ENCODE data around the gene GFRA4. TPM values are rescaled to one million over a fixed set of nuclear protein-coding genes. Genes with fewer than 3 reads are reported as not detected.

The GFRA4 gene
- total RNA-seq, 1 experiment from 2014 or later: not detected

DNA sequence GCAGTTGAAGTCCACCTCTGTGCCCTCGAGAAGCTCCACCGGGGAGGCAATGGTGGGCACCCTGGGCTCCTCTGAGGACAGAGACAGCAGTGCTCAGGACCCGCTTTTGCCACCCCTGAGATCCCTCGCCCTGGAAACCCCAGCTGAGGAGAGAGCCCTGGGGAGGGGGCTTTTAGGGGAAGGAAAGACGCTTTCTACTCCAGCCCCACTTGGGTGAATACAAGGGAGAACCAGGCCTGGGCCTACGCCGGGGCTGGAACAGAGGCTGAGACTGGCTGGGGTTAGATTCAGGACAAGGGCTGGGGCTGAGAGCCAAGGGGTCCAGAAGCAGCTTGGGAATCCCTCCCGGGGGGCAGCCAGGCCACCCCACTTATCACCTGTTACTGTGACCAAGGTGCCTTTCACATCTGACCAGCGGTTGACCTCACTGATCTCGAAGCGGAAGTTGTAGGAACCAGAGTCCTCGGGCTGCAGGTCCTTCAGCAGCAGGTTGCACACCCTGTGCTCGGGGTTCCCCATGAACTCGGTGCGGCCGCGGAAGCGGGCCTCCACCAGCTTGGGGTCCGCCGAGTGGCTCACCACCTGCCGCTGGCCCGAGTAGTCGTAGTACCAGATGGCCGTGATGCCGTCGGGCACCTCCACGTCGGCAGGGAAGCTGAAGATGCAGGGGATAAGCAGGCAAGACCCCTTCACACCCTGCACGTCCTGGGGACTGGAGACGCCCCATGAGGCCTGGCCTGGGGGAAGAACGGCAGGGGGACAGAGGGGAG is 43.0 kb upstream of the GFRA4 start:
- Histone ChIP-seq H3K4me1 (ENCODE audit: control insufficient read depth in 1 of 2, insufficient read depth in 2 of 2, low read length in 2 of 2) (peaks cover 0 to 12% of the 10 kb centered on the region in 2 experiments; a peak in 3 of 4 replicates), H3K27ac (ENCODE audit: low read depth, low read length) (no peak overlapping the region), H3K9me3 (ENCODE audit: control insufficient read depth in 1 of 2, insufficient read depth in 1 of 2, low read depth in 1 of 2, low read length in 2 of 2) (no peaks in the 10 kb centered on the region), H3K4me3 (replicated peaks in 1 of 2; ENCODE audit: low read depth in 1 of 2, low read length in 2 of 2) (no peak overlapping the region), H2AFZ (ENCODE audit: low read depth, low read length, poor library complexity, severe bottlenecking) (no peak overlapping the region), H3K27me3 (ENCODE audit: insufficient read depth, low read length) (no peaks in the 10 kb centered on the region), H3K79me2 (ENCODE audit: insufficient read depth, low read length) (no peaks in the 10 kb centered on the region), H3K9me2 (ENCODE audit: insufficient read depth) (no peaks in the 10 kb centered on the region), H3K36me3 (ENCODE audit: control insufficient read depth in 1 of 2, insufficient read depth in 2 of 2, low read length in 2 of 2) (no peaks in the 10 kb centered on the region), H3K9ac (ENCODE audit: low read length) (no peak overlapping the region), H3K4me2 (ENCODE audit: low read length) (no peak overlapping the region), H4K20me1 (ENCODE audit: insufficient read depth) (no peaks in the 10 kb centered on the region)
- no TSS peak for BruUV-seq (replicated peaks)
- intact Hi-C loops (cut with micrococcal nuclease): no loop called here
- ChIA-PET CTCF (no interaction called here), RAD21 (ENCODE audit: low non-redundant PET in 1 of 2, low total read pairs in 2 of 2, uncharacterized antibody in 2 of 2, unreplicated experiment in 2 of 2) (no interaction called here), POLR2A (no interaction called here)
- no peak for ATAC-seq
- DNase-seq (ENCODE audit: low read depth, low spot score): no peak
- no peak for TF ChIP-seq TCF7L2 (IDR thresholded peaks at IDR 0.05; ENCODE audit: borderline replicate concordance, extremely low read depth, insufficient read depth, insufficient read length)
- no peak for TF ChIP-seq SRF (IDR thresholded peaks at IDR 0.05; ENCODE audit: low read depth)
- no peak for TF ChIP-seq EZH2 (IDR thresholded peaks at IDR 0.05)
- TF ChIP-seq YY1 (IDR thresholded peaks at IDR 0.05; ENCODE audit: extremely low read depth, insufficient replicate concordance, low read depth, low read length): no peak
- no peak for TF ChIP-seq FOSL1 (IDR thresholded peaks at IDR 0.05; ENCODE audit: low read depth)
- TF ChIP-seq, protein P1, sequence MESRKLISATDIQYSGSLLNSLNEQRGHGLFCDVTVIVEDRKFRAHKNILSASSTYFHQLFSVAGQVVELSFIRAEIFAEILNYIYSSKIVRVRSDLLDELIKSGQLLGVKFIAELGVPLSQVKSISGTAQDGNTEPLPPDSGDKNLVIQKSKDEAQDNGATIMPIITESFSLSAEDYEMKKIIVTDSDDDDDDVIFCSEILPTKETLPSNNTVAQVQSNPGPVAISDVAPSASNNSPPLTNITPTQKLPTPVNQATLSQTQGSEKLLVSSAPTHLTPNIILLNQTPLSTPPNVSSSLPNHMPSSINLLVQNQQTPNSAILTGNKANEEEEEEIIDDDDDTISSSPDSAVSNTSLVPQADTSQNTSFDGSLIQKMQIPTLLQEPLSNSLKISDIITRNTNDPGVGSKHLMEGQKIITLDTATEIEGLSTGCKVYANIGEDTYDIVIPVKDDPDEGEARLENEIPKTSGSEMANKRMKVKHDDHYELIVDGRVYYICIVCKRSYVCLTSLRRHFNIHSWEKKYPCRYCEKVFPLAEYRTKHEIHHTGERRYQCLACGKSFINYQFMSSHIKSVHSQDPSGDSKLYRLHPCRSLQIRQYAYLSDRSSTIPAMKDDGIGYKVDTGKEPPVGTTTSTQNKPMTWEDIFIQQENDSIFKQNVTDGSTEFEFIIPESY (IDR thresholded peaks at IDR 0.05; ENCODE audit: extremely low read depth, insufficient replicate concordance, low read length): no peak
- no peak for TF ChIP-seq POLR2A (IDR thresholded peaks at IDR 0.05; ENCODE audit: borderline replicate concordance, extremely low read depth, insufficient read depth, insufficient read length)
- no peak for TF ChIP-seq CEBPB (IDR thresholded peaks at IDR 0.05; ENCODE audit: low read depth)
- TF ChIP-seq, protein P2, sequence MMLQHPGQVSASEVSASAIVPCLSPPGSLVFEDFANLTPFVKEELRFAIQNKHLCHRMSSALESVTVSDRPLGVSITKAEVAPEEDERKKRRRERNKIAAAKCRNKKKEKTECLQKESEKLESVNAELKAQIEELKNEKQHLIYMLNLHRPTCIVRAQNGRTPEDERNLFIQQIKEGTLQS (IDR thresholded peaks at IDR 0.05): no peak
- TF ChIP-seq, protein P3, sequence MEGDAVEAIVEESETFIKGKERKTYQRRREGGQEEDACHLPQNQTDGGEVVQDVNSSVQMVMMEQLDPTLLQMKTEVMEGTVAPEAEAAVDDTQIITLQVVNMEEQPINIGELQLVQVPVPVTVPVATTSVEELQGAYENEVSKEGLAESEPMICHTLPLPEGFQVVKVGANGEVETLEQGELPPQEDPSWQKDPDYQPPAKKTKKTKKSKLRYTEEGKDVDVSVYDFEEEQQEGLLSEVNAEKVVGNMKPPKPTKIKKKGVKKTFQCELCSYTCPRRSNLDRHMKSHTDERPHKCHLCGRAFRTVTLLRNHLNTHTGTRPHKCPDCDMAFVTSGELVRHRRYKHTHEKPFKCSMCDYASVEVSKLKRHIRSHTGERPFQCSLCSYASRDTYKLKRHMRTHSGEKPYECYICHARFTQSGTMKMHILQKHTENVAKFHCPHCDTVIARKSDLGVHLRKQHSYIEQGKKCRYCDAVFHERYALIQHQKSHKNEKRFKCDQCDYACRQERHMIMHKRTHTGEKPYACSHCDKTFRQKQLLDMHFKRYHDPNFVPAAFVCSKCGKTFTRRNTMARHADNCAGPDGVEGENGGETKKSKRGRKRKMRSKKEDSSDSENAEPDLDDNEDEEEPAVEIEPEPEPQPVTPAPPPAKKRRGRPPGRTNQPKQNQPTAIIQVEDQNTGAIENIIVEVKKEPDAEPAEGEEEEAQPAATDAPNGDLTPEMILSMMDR (IDR thresholded peaks at IDR 0.05 in 2 of 3, conservative IDR thresholded peaks at IDR 0.05 in 1 of 3; ENCODE audit: borderline replicate concordance in 1 of 3, insufficient read depth in 1 of 3, low read depth in 2 of 3, low read length in 2 of 3): no peak
